Activated CD4-positive, alpha-beta memory T cell treated with anti-CD3 and anti-CD28 coated beads, Interleukin-2, amount 10 ng/mL, durations not matched to agents 7 days and 5 days (primary cell): ENCODE data around the gene EMSY. TPM values are rescaled to one million over a fixed set of nuclear protein-coding genes. Genes with fewer than 3 reads are reported as not detected.
"Not testable (repeated sequence)": the region's sequence is repeated elsewhere in the genome, so short reads cannot be mapped to it uniquely, and the experiment has no call there.

ENCODE experiments used
- CTCF ChIA-PET: fragments of 350-600 bp; sonication (Branson Sonifier 250); formaldehyde crosslinking; loops from one replicate; lab custom pipeline; 2021; ENCODE audit warnings: antibody characterized with exemption, inconsistent platforms; lab: Charles Lee
- POLR2A ChIA-PET: fragments of 350-600 bp; sonication (Branson Sonifier 250); formaldehyde crosslinking; loops from one replicate; lab custom pipeline; 2021; ENCODE audit warnings: antibody characterized with exemption; lab: Charles Lee
- DNase-seq: peaks from one replicate; pipeline ENCODE4 v3.0.0-alpha.2; 2020
- H3K27ac Mint-ChIP-seq: one replicate; pipeline ENCODE4 v1.8.0; 2021; ENCODE audit warnings: mild to moderate bottlenecking, mixed read lengths
- H3K27me3 Mint-ChIP-seq: one replicate; pipeline ENCODE4 v1.8.0; 2021; ENCODE audit warnings: mixed read lengths
- H3K36me3 Mint-ChIP-seq: one replicate; pipeline ENCODE4 v1.8.0; 2021; ENCODE audit warnings: low read depth, mixed read lengths
- H3K4me1 Mint-ChIP-seq: one replicate; pipeline ENCODE4 v1.8.0; 2021; ENCODE audit warnings: mixed read lengths
- H3K4me3 Mint-ChIP-seq: one replicate; pipeline ENCODE4 v1.8.0; 2021; ENCODE audit warnings: mild to moderate bottlenecking, mixed read lengths
- H3K9me3 Mint-ChIP-seq: one replicate; pipeline ENCODE4 v1.8.0; 2021; ENCODE audit warnings: mixed read lengths
- total RNA-seq, 2 experiments: library from RNA; stranded (reverse); gene quantifications; one replicate each; pipeline ENCODE4 v1.2.3, GENCODE V29; 2021

The EMSY gene
- total RNA-seq, 2 experiments from 2014 or later = 33.9 to 35.5 TPM

- peaks cover 10% of the 10 kb centered on the region for H3K36me3 Mint-ChIP-seq
- peak overlapping the region; percentile 66 for H3K27ac Mint-ChIP-seq
- H3K4me3 Mint-ChIP-seq = no peak overlapping the region
- DNase-seq = no peak
- ChIA-PET POLR2A (interaction anchor here (0.6 to 1.5 kb wide), 3 partner anchors 13 to 62 kb away, joined by 3 to 10 read pairs (median 3); no protein-coding TSS in a partner anchor), CTCF (interaction anchor here (0.9 to 1.2 kb wide), 4 partner anchors 25 to 359 kb away, joined by 3 to 4 read pairs (median 4); no protein-coding TSS in a partner anchor)
- H3K4me1 Mint-ChIP-seq = peaks cover 35% of the 10 kb centered on the region
- peaks cover 8% of the 10 kb centered on the region for H3K27me3 Mint-ChIP-seq
- H3K9me3 Mint-ChIP-seq = no peaks in the 10 kb centered on the region
Measured at GRCh38 chr11:76567261-76567660, 122.4 kb downstream of the EMSY start.

DNA sequence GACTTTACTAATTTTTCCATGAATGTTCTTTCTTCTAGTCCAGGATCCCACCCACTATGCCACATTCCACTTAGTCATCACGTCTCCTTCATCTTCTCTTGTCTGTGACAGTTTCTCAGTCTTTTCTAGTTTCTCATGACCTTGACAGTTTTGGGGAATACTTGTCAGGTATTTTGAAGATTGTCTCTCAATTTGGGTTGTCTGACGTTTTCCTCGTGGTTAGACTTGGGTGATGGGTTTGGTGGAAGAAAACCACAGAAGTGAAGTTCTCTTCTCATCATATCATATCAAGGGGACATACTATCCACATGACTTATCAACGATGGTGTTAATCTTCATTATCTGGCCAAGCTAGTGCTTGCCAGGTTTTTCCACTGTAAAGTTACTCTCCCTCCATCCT, 123.3 kb downstream of the EMSY start:
- Mint-ChIP-seq H3K4me1 (peaks cover 38% of the 10 kb centered on the region), H3K36me3 (peaks cover 9% of the 10 kb centered on the region), H3K27ac (peak overlapping the region; percentile 48), H3K27me3 (peaks cover 6% of the 10 kb centered on the region), H3K4me3 (no peak overlapping the region), H3K9me3 (no peaks in the 10 kb centered on the region)
- ChIA-PET POLR2A (interaction anchor here (1.5 kb wide), 2 partner anchors 20 to 23 kb away, joined by 3 to 5 read pairs; no protein-coding TSS in a partner anchor), CTCF (no interaction called here)
- DNase-seq = no peak

DNA sequence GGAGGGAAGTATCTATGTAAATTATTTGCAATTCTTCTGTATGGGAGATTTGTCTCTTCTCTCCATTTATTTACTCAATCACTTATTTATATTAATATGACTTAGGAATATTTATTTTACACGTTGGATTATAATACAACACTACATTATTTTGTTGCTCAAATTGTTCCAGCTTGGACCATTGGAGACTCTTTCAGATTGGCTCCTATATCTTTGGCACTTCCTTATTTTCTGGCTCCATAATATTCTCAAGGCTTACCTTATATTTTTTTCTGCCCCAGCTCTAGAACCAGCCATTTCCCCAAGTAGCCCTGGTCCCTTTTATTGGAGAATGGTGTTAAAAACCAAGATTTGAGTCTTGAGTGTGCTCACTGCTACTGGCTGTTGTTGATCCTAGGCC, 123.8 kb downstream of the EMSY start:
- H3K4me1 Mint-ChIP-seq = peaks cover 43% of the 10 kb centered on the region
- CTCF ChIA-PET = no interaction called here
- H3K27ac Mint-ChIP-seq = no peak overlapping the region
- DNase-seq = no peak
- POLR2A ChIA-PET = interaction anchor here (1.5 kb wide), 3 partner anchors 8 to 22 kb away, joined by 3 to 5 read pairs (median 3); no protein-coding TSS in a partner anchor
- no peaks in the 10 kb centered on the region for H3K9me3 Mint-ChIP-seq
- no peak overlapping the region for H3K4me3 Mint-ChIP-seq
- peaks cover 9% of the 10 kb centered on the region for H3K36me3 Mint-ChIP-seq
- peaks cover 8% of the 10 kb centered on the region for H3K27me3 Mint-ChIP-seq

DNA sequence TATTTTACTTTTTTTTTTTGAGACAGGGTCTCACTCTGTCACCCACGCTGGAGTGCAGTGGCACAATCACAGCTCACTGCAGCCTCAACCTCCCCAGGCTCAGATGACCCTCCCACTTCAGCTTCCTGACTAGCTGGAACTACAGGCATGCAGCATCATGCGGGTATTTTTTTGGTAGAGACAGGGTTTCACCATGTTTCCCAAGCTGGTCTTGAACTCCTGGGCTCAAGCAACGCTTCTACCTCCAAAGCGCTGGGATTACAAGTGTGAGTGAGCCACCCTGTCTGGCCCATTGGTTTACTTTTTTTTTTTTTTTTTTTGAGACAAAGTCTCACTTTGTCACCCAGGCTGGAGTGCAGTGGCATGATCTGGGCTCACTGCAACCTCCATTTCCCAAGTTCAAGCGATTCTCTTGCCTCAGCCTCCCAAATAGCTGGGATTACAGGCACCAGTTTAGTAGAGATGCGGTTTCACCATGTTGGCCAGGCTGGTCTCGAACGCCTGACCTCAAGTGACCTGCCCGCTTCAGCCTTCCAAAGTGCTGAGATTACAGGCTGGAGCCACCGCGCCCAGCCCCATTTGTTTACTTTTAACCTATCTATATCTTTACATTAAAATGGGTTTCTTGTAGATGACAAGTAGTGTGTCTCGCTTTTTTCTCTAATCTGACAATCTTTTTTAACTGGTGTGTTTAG, 127.5 kb downstream of the EMSY start:
- POLR2A ChIA-PET = interaction anchor here (1.0 kb wide), 1 partner anchor 16 kb away, joined by 4 read pairs; no protein-coding TSS in a partner anchor
- Mint-ChIP-seq H3K4me1 (peaks cover 42% of the 10 kb centered on the region), H3K27me3 (peaks cover 10% of the 10 kb centered on the region)
- DNase-seq, H3K9me3 Mint-ChIP-seq, H3K36me3 Mint-ChIP-seq, H3K27ac Mint-ChIP-seq, H3K4me3 Mint-ChIP-seq: not testable (repeated sequence)
- CTCF ChIA-PET = interaction anchor here (1.1 kb wide), 1 partner anchor 26 kb away, joined by 4 read pairs; no protein-coding TSS in a partner anchor

DNA sequence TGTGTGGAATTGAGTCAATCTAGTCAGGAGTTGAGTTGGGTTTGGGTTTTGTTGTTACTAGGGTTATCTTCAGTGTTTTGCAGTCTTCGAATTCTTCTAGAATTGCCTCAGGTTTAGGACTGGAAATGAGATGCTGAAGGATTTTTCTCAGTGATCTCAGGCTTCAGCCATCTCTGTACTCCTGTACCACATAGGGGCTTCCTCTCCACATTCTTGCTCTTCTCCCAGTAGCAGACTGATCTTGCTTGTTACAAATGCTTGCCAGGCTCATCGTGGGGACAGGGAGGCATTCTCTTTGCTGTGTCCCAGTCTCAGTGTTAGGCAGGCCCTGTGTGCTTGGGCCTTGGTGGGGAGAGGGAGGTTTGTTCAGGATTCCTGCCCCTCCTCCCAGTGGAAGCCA, 129.6 kb downstream of the EMSY start:
- POLR2A ChIA-PET = no interaction called here
- peaks cover 10% of the 10 kb centered on the region for H3K27me3 Mint-ChIP-seq
- H3K36me3 Mint-ChIP-seq = no peaks in the 10 kb centered on the region
- DNase-seq = no peak
- no peak overlapping the region for H3K4me3 Mint-ChIP-seq
- peaks cover 30% of the 10 kb centered on the region for H3K4me1 Mint-ChIP-seq
- H3K27ac Mint-ChIP-seq = no peak overlapping the region
- no peaks in the 10 kb centered on the region for H3K9me3 Mint-ChIP-seq
- CTCF ChIA-PET = no interaction called here

- ChIA-PET POLR2A (no interaction called here), CTCF (no interaction called here)
- H3K27me3 Mint-ChIP-seq = peaks cover 10% of the 10 kb centered on the region
- H3K27ac Mint-ChIP-seq = no peak overlapping the region
- no peak for DNase-seq
- H3K4me1 Mint-ChIP-seq = peaks cover 30% of the 10 kb centered on the region
- no peak overlapping the region for H3K4me3 Mint-ChIP-seq
- no peaks in the 10 kb centered on the region for H3K36me3 Mint-ChIP-seq
- H3K9me3 Mint-ChIP-seq = no peaks in the 10 kb centered on the region
Measured at GRCh38 chr11:76574879-76575278, 130.1 kb downstream of the EMSY start.

DNA sequence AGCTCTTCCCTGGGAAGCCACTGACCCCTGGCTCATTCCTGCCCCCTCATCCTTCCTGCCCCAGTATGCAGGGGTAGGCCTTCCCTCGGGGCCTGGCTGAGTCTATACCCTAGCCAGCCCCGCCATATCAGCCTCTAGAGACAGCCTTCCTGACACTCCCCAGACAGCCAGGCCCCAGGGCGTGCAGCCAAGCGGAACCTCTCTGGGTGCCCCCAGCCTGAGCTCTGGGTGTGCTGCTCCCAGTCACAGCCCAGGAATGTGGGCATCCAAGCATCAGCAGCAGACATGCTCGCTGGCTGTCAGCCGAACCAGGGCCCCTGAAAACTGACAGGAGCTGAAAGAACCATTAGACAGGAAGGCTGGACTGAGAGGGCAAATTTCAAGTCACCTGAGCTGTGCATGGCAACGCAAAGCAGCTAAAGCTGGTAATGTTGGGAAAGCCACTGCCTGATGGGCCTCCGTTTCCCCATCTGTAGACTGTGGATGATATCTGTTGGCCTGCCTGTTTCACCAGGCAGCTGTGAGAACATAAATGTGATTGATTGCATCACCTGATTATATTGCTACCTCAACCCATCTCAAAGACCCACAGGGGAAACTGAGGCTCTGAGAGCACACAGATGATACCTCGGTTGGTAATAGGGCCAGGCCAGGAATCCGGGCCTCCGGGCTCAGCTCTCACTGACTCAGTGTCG, 132.6 kb downstream of the EMSY start:
- no peaks in the 10 kb centered on the region for H3K9me3 Mint-ChIP-seq
- H3K27ac Mint-ChIP-seq = no peak overlapping the region
- POLR2A ChIA-PET = interaction anchor here (2.2 kb wide), 1 partner anchor 10 kb away, joined by 6 read pairs; no protein-coding TSS in a partner anchor
- H3K4me1 Mint-ChIP-seq = peaks cover 24% of the 10 kb centered on the region
- DNase-seq = no peak
- CTCF ChIA-PET = no interaction called here
- H3K36me3 Mint-ChIP-seq = no peaks in the 10 kb centered on the region
- peaks cover 4% of the 10 kb centered on the region for H3K27me3 Mint-ChIP-seq
- H3K4me3 Mint-ChIP-seq = no peak overlapping the region

- POLR2A ChIA-PET = no interaction called here
Measured at GRCh38 chr11:76577921-76578653, 133.3 kb downstream of the EMSY start.

GRCh38 chr11:76578654-76579055, 133.8 kb downstream of the EMSY start:
- ChIA-PET CTCF (interaction anchor here (0.7 to 1.2 kb wide), 2 partner anchors 9 to 108 kb away, joined by 3 read pairs; no protein-coding TSS in a partner anchor), POLR2A (no interaction called here)
- no peak for DNase-seq
- Mint-ChIP-seq H3K36me3 (no peaks in the 10 kb centered on the region), H3K9me3 (peaks cover 2% of the 10 kb centered on the region), H3K4me1 (peaks cover 15% of the 10 kb centered on the region), H3K27me3 (peaks cover 3% of the 10 kb centered on the region), H3K27ac (no peak overlapping the region), H3K4me3 (no peak overlapping the region)

More at GRCh38 chr11:76577921-76578653, 133.3 kb downstream of the EMSY start:
- CTCF ChIA-PET = interaction anchor here (0.7 kb wide), 1 partner anchor 108 kb away, joined by 3 read pairs; no protein-coding TSS in a partner anchor
- no peaks in the 10 kb centered on the region for H3K36me3 Mint-ChIP-seq
- peaks cover 4% of the 10 kb centered on the region for H3K27me3 Mint-ChIP-seq
- H3K4me1 Mint-ChIP-seq = peaks cover 21% of the 10 kb centered on the region
- H3K4me3 Mint-ChIP-seq = no peak overlapping the region
- H3K9me3 Mint-ChIP-seq = no peaks in the 10 kb centered on the region
- DNase-seq = no peak
- no peak overlapping the region for H3K27ac Mint-ChIP-seq

GRCh38 chr11:76579056-76579751, 134.4 kb downstream of the EMSY start:
- no peak overlapping the region for H3K27ac Mint-ChIP-seq
- DNase-seq = no peak
- H3K4me3 Mint-ChIP-seq = no peak overlapping the region
- H3K36me3 Mint-ChIP-seq = no peaks in the 10 kb centered on the region
- CTCF ChIA-PET = interaction anchor here (1.2 kb wide), 1 partner anchor 9 kb away, joined by 3 read pairs; no protein-coding TSS in a partner anchor
- H3K27me3 Mint-ChIP-seq = no peaks in the 10 kb centered on the region
- POLR2A ChIA-PET = no interaction called here
- peaks cover 9% of the 10 kb centered on the region for H3K4me1 Mint-ChIP-seq
- peaks cover 2% of the 10 kb centered on the region for H3K9me3 Mint-ChIP-seq

GRCh38 chr11:76579752-76580151, 134.9 kb downstream of the EMSY start:
- CTCF ChIA-PET = interaction anchor here (1.2 kb wide), 1 partner anchor 8 kb away, joined by 3 read pairs; no protein-coding TSS in a partner anchor
- POLR2A ChIA-PET = no interaction called here
- Mint-ChIP-seq H3K4me1 (peaks cover 5% of the 10 kb centered on the region), H3K27ac (no peak overlapping the region), H3K9me3 (peaks cover 2% of the 10 kb centered on the region), H3K4me3 (no peak overlapping the region), H3K36me3 (no peaks in the 10 kb centered on the region), H3K27me3 (no peaks in the 10 kb centered on the region)
- DNase-seq = no peak

- H3K4me1 Mint-ChIP-seq, H3K9me3 Mint-ChIP-seq, H3K36me3 Mint-ChIP-seq, POLR2A ChIA-PET, DNase-seq, H3K4me3 Mint-ChIP-seq, H3K27me3 Mint-ChIP-seq, H3K27ac Mint-ChIP-seq, CTCF ChIA-PET: not testable (repeated sequence)
Measured at GRCh38 chr11:76582471-76582870, 137.7 kb downstream of the EMSY start.
